CD4-positive, alpha-beta T cell (primary cell): ENCODE data around the gene BCL2. TPM values are rescaled to one million over a fixed set of nuclear protein-coding genes. Genes with fewer than 3 reads are reported as not detected.

ENCODE experiments used
- ATAC-seq: fragments of 200-7000 bp; cut with Tn5 transposase; one replicate; pipeline ENCODE4 v1.10.0; 2022; ENCODE audit warnings: mild to moderate bottlenecking; ENCODE audit not compliant: poor library complexity
- CTCF ChIA-PET: fragments of 350-600 bp; sonication (Branson Sonifier 250); formaldehyde crosslinking; loops from one replicate; lab custom pipeline; 2021; ENCODE audit warnings: antibody characterized with exemption, inconsistent platforms; lab: Charles Lee
- POLR2A ChIA-PET: fragments of 350-600 bp; sonication (Branson Sonifier 250); formaldehyde crosslinking; loops from one replicate; lab custom pipeline; 2021; ENCODE audit warnings: antibody characterized with exemption, inconsistent platforms; lab: Charles Lee
- DNase-seq, 14 experiments: peaks; one replicate each; pipeline ENCODE4 v3.0.0-alpha.2; 2013 to 2020; ENCODE audit warnings: mixed read lengths in 2 of 14
- H3K27ac ChIP-seq, 2 donors: one replicate each; pipeline versions ENCODE4 v1.5.1 to v1.7.0; 2013; ENCODE audit warnings: low read length in 2 of 2, low read depth in 1 of 2, mild to moderate bottlenecking in 1 of 2
- H3K27me3 ChIP-seq, 2 experiments: 1 replicate in 1 of 2; 2 replicates in 1 of 2; pipeline versions ENCODE4 v1.6.1 to v1.7.0; 2013; ENCODE audit warnings: low read length in 2 of 2, control low read depth in 1 of 2, mild to moderate bottlenecking in 1 of 2, moderate library complexity in 1 of 2; ENCODE audit not compliant: insufficient read depth in 2 of 2, control insufficient read depth in 1 of 2
- H3K36me3 ChIP-seq: one replicate; pipeline ENCODE4 v1.6.1; 2013; ENCODE audit warnings: low read length, control low read depth; ENCODE audit not compliant: insufficient read depth
- H3K4me1 ChIP-seq: one replicate; pipeline ENCODE4 v1.6.1; 2013; ENCODE audit warnings: low read length, control low read depth; ENCODE audit not compliant: insufficient read depth
- H3K4me3 ChIP-seq: one replicate; pipeline ENCODE4 v1.5.1; 2013; ENCODE audit warnings: mild to moderate bottlenecking, low read length, moderate library complexity
- H3K9me3 ChIP-seq, 2 experiments: 1 replicate in 1 of 2; 2 replicates in 1 of 2; pipeline versions ENCODE4 v1.6.1 to v1.7.0; 2013; ENCODE audit warnings: low read length in 2 of 2, mild to moderate bottlenecking in 2 of 2, control low read depth in 1 of 2, moderate library complexity in 1 of 2; ENCODE audit not compliant: control insufficient read depth in 1 of 2, insufficient read depth in 1 of 2
- H3K27ac Mint-ChIP-seq: one replicate; pipeline ENCODE4 v1.8.0; 2020; ENCODE audit warnings: mixed read lengths
- H3K27me3 Mint-ChIP-seq: one replicate; pipeline ENCODE4 v1.8.0; 2021; ENCODE audit warnings: mixed read lengths
- H3K36me3 Mint-ChIP-seq: one replicate; pipeline ENCODE4 v1.8.0; 2021; ENCODE audit warnings: low read depth, mixed read lengths
- H3K4me1 Mint-ChIP-seq: one replicate; pipeline ENCODE4 v1.8.0; 2021; ENCODE audit warnings: low read depth, mixed read lengths
- H3K4me3 Mint-ChIP-seq: one replicate; pipeline ENCODE4 v1.8.0; 2020; ENCODE audit warnings: mild to moderate bottlenecking, mixed read lengths
- H3K9me3 Mint-ChIP-seq: one replicate; pipeline ENCODE4 v1.8.0; 2020; ENCODE audit warnings: mixed read lengths
- CTCF ChIP-seq: fragments of 200-600 bp; IDR thresholded peaks from one replicate; pipeline ENCODE4 v1.8.0; 2022; ENCODE audit warnings: antibody characterized with exemption, mild to moderate bottlenecking
- intact Hi-C, 2 experiments: fragments of 100-400 bp; cut with DNase I in 1 of 2; cut with micrococcal nuclease in 1 of 2; formaldehyde crosslinking; loops; one replicate each; pipeline versions ENCODE4 v1.15.1 to v1.9.0; 2023 to 2025; cut with DNase I, micrococcal nuclease
- total RNA-seq, 174 experiments: library from RNA in 2 of 174; stranded (reverse) in 2 of 174; gene quantifications; one replicate each; pipeline ENCODE4 v1.2.3 and lab custom pipeline; 2021 to 2026

BCL2 gene
- total RNA-seq, 2 experiments from 2014 or later = 40.1 to 40.3 TPM

GRCh38 chr18:63223837-63224236, 95.7 kb downstream of the BCL2 start:
- no peak overlapping the region for H3K4me3 ChIP-seq
- H3K4me3 Mint-ChIP-seq = peak overlapping the region; percentile 30
- no peak for ATAC-seq

GRCh38 chr18:63220903-63221302, 98.7 kb downstream of the BCL2 start:
- H3K27me3 Mint-ChIP-seq = no peaks in the 10 kb centered on the region
- intact Hi-C loops = no loop called here
- peaks cover 5% of the 10 kb centered on the region for H3K36me3 ChIP-seq
- no peak overlapping the region for H3K4me3 Mint-ChIP-seq
- H3K27ac Mint-ChIP-seq = peak overlapping the region; percentile 42
- CTCF ChIA-PET = interaction anchor here (0.8 kb wide), 1 partner anchor 25 kb away, joined by 3 read pairs; no protein-coding TSS in a partner anchor
- H3K4me1 Mint-ChIP-seq = peaks cover 86% of the 10 kb centered on the region
- POLR2A ChIA-PET = no interaction called here
- no peak overlapping the region for H3K27ac ChIP-seq
- no peak overlapping the region for H3K4me3 ChIP-seq
- ATAC-seq (no peak), DNase-seq (no peak)
- H3K9me3 Mint-ChIP-seq = peaks cover 6% of the 10 kb centered on the region
- peaks cover 44% of the 10 kb centered on the region for H3K4me1 ChIP-seq
- no peaks in the 10 kb centered on the region for H3K9me3 ChIP-seq
- H3K27me3 ChIP-seq = no peaks in the 10 kb centered on the region
- H3K36me3 Mint-ChIP-seq = peaks cover 26% of the 10 kb centered on the region
- TF ChIP-seq CTCF = no peak

More at GRCh38 chr18:63223837-63224236, 95.7 kb downstream of the BCL2 start:
- POLR2A ChIA-PET = interaction anchor here (0.8 to 1.6 kb wide), 2 partner anchors 10 to 75 kb away, joined by 3 to 7 read pairs; no protein-coding TSS in a partner anchor
- Mint-ChIP-seq H3K36me3 (peaks cover 31% of the 10 kb centered on the region), H3K9me3 (peaks cover 1% of the 10 kb centered on the region), H3K27me3 (no peaks in the 10 kb centered on the region), H3K4me1 (peaks cover 78% of the 10 kb centered on the region), H3K27ac (peak overlapping the region; percentile 66)
- CTCF ChIA-PET = interaction anchor here (0.9 to 1.6 kb wide), 2 partner anchors 18 to 94 kb away, joined by 4 read pairs; no protein-coding TSS in a partner anchor
- no peak for DNase-seq
- no peak for TF ChIP-seq CTCF
- Histone ChIP-seq H3K27ac (peak overlapping the region; percentile 13 to 43), H3K4me1 (peaks cover 28% of the 10 kb centered on the region), H3K27me3 (no peaks in the 10 kb centered on the region), H3K9me3 (no peaks in the 10 kb centered on the region), H3K36me3 (peaks cover 7% of the 10 kb centered on the region)
- intact Hi-C loops = no loop called here

- H3K36me3 Mint-ChIP-seq = peaks cover 15% of the 10 kb centered on the region
- intact Hi-C loops = no loop called here
- Histone ChIP-seq H3K4me1 (peaks cover 45% of the 10 kb centered on the region), H3K27me3 (no peaks in the 10 kb centered on the region), H3K27ac (peak overlapping the region in 1 of 2 donors; percentile 73), H3K36me3 (peaks cover 4% of the 10 kb centered on the region), H3K9me3 (no peaks in the 10 kb centered on the region), H3K4me3 (no peak overlapping the region)
- H3K9me3 Mint-ChIP-seq = peaks cover 6% of the 10 kb centered on the region
- peak overlapping the region; percentile 1 for H3K4me3 Mint-ChIP-seq
- DNase-seq = no peak
- H3K27me3 Mint-ChIP-seq = no peaks in the 10 kb centered on the region
- peak overlapping the region; percentile 99 for H3K27ac Mint-ChIP-seq
- no peak for ATAC-seq
- H3K4me1 Mint-ChIP-seq = peaks cover 85% of the 10 kb centered on the region
- POLR2A ChIA-PET = interaction anchor here (0.6 kb wide), 1 partner anchor 13 kb away, joined by 4 read pairs; no protein-coding TSS in a partner anchor
- CTCF ChIA-PET = interaction anchor here (1.5 kb wide), 1 partner anchor 63 kb away, joined by 3 read pairs; no protein-coding TSS in a partner anchor
- no peak for TF ChIP-seq CTCF
These were observed 101.1 kb downstream of the BCL2 start for GRCh38 chr18:63218472-63218871.
